Mesothelial cell of epicardium (in vitro differentiated cells): ENCODE measurements around the gene COL21A1. TPM values are rescaled to one million over a fixed set of nuclear protein-coding genes. Genes with fewer than 3 reads are reported as not detected.
"Not testable (repeated sequence)": the region's sequence is repeated elsewhere in the genome, so short reads cannot be mapped to it uniquely, and the experiment has no call there.

Experiments used
- DNase-seq, 2 experiments: peaks; one replicate each; pipeline ENCODE4 v3.0.0; 2021; ENCODE audit warnings: low spot score in 2 of 2; ENCODE audit not compliant: unreplicated experiment in 2 of 2
- H3K27ac Mint-ChIP-seq: 2 replicates; pipeline ENCODE4 v1.8.0; 2021; ENCODE audit warnings: mixed read lengths
- H3K27me3 Mint-ChIP-seq: 2 replicates; pipeline ENCODE4 v1.8.0; 2021; ENCODE audit warnings: low read depth, mixed read lengths
- H3K36me3 Mint-ChIP-seq: 2 replicates; pipeline ENCODE4 v1.8.0; 2021; ENCODE audit warnings: mixed read lengths
- H3K4me1 Mint-ChIP-seq: 2 replicates; pipeline ENCODE4 v1.8.0; 2021; ENCODE audit warnings: mixed read lengths
- H3K4me3 Mint-ChIP-seq: 2 replicates; pipeline ENCODE4 v1.8.0; 2021; ENCODE audit warnings: mild to moderate bottlenecking, moderate library complexity, mixed read lengths
- H3K9me3 Mint-ChIP-seq: 2 replicates; pipeline ENCODE4 v1.8.0; 2021; ENCODE audit warnings: mixed read lengths
- CTCF ChIP-seq: fragments of 200-600 bp; sonication (generic); IDR thresholded peaks from one replicate; pipeline ENCODE4 v1.5.0; 2021; ENCODE audit warnings: antibody characterized with exemption; ENCODE audit not compliant: unreplicated experiment
- total RNA-seq: library from RNA; stranded (reverse); gene quantifications from 3 replicates; pipeline ENCODE4 v1.2.1, GENCODE V29; 2021

The COL21A1 gene
- total RNA-seq, 1 donor from 2014 or later = 17.5 TPM

GRCh38 chr6:56017198-56017597, 230.2 kb downstream of the COL21A1 start:
- no peak for TF ChIP-seq CTCF
- peaks cover 22% of the 10 kb centered on the region for H3K9me3 Mint-ChIP-seq
- no peak overlapping the region for H3K4me3 Mint-ChIP-seq
- no peak overlapping the region for H3K27ac Mint-ChIP-seq
- H3K36me3 Mint-ChIP-seq = peaks cover 2% of the 10 kb centered on the region
- no peak for DNase-seq
- no peaks in the 10 kb centered on the region for H3K4me1 Mint-ChIP-seq
- peaks cover 1% of the 10 kb centered on the region for H3K27me3 Mint-ChIP-seq

GRCh38 chr6:56014039-56014438, 233.3 kb downstream of the COL21A1 start:
- DNase-seq, H3K27ac Mint-ChIP-seq, H3K36me3 Mint-ChIP-seq, H3K4me3 Mint-ChIP-seq, H3K27me3 Mint-ChIP-seq, H3K9me3 Mint-ChIP-seq, H3K4me1 Mint-ChIP-seq: not testable (repeated sequence)

GRCh38 chr6:56009636-56010035, 237.7 kb downstream of the COL21A1 start:
- no peak overlapping the region for H3K27ac Mint-ChIP-seq
- no peak for DNase-seq
- H3K9me3 Mint-ChIP-seq = peaks cover 4% of the 10 kb centered on the region
- H3K4me1 Mint-ChIP-seq = no peaks in the 10 kb centered on the region
- no peaks in the 10 kb centered on the region for H3K36me3 Mint-ChIP-seq
- no peak for TF ChIP-seq CTCF
- no peaks in the 10 kb centered on the region for H3K27me3 Mint-ChIP-seq
- H3K4me3 Mint-ChIP-seq = no peak overlapping the region
